GM19043 (cell line): ENCODE measurements around the gene PTPRE.

ENCODE experiments used
- ATAC-seq: cut with Tn5 transposase; IDR thresholded peaks from one replicate; pipeline ENCODE4 v1.9.1; 2021; ENCODE audit warnings: low read depth; ENCODE audit not compliant: unreplicated experiment

PTPRE gene

GRCh38 chr10:128018236-128018635 is 111.3 kb downstream of the PTPRE start:
- no peak for ATAC-seq

- no peak for ATAC-seq
These were observed 111.8 kb downstream of the PTPRE start for GRCh38 chr10:128018691-128019090.

GRCh38 chr10:128022261-128023196 is 115.6 kb downstream of the PTPRE start:
- no peak for ATAC-seq

- no peak for ATAC-seq
These were observed 117.5 kb downstream of the PTPRE start for GRCh38 chr10:128024426-128024825.

- ATAC-seq = no peak
These were observed 118.5 kb downstream of the PTPRE start for GRCh38 chr10:128025437-128025836.

- no peak for ATAC-seq
These were observed 119.0 kb downstream of the PTPRE start for GRCh38 chr10:128025951-128026350.

GRCh38 chr10:128026615-128027300 is 119.9 kb downstream of the PTPRE start:
- ATAC-seq = no peak

- ATAC-seq = no peak
These were observed 120.4 kb downstream of the PTPRE start for GRCh38 chr10:128027306-128027705.

- ATAC-seq = no peak
These were observed 121.1 kb downstream of the PTPRE start for GRCh38 chr10:128027822-128028507.

- no peak for ATAC-seq
These were observed 121.8 kb downstream of the PTPRE start for GRCh38 chr10:128028508-128029289.

GRCh38 chr10:128029290-128029651 is 122.4 kb downstream of the PTPRE start:
- no peak for ATAC-seq

- ATAC-seq = no peak
These were observed 122.9 kb downstream of the PTPRE start for GRCh38 chr10:128029731-128030369.

GRCh38 chr10:128030498-128031072 is 123.7 kb downstream of the PTPRE start:
- ATAC-seq = no peak

- ATAC-seq = no peak
These were observed 124.3 kb downstream of the PTPRE start for GRCh38 chr10:128031216-128031615.

- ATAC-seq = no peak
These were observed 125.6 kb downstream of the PTPRE start for GRCh38 chr10:128032466-128032865.

GRCh38 chr10:128035557-128035973 is 128.7 kb downstream of the PTPRE start:
- ATAC-seq = peak; percentile 89

GRCh38 chr10:128036011-128036615 is 129.2 kb downstream of the PTPRE start:
- ATAC-seq = no peak

- ATAC-seq = no peak
These were observed 130.0 kb downstream of the PTPRE start for GRCh38 chr10:128036746-128037543.
